Measurements from ENCODE around the gene CHST8.

Gene CHST8

DNA sequence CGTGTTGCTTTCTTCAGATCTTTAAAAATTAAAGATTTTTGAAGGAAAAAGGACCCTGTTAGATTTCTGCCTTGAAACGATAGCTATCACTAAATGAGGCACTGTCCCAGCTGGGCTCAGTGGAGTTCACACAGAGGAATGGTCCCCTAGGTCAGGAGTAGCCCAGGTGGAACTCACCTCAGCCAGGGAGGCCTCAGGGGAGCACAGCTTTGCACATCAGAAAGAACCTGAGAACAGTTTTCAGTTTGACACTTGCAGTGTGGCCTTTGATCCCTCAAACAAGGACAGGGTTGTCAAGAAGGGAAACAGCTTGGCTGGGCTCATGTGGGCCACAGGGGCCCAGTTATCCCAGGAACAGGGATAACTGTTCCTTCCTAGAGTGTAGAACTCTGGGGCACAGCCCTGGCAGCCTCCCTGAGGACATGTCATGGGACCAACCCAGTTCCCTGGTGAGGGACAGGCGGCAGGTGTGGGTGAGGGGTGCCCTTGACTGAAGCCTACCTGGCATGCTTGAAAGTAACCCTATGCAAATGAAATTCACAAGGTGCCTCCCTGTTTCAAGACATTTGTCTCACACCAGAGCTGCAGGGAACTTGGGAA lies 59.4 kb downstream of the CHST8 start:
- Histone ChIP-seq H3K27me3 (ENCODE audit: insufficient read depth, low read length) (no peaks in the 10 kb centered on the region), H4K12ac (ENCODE audit: low read depth, low read length) (no peak overlapping the region), H3K79me1 (ENCODE audit: low read length) (no peaks in the 10 kb centered on the region), H3K4me1 (ENCODE audit: control insufficient read depth in 1 of 2, insufficient read depth in 2 of 2, low read length in 2 of 2) (no peaks in the 10 kb centered on the region), H3K9me3 (ENCODE audit: insufficient read depth, low read depth, low read length) (no peaks in the 10 kb centered on the region), H3K14ac (ENCODE audit: low read length) (no peak overlapping the region), H3K9ac (ENCODE audit: low read length) (no peak overlapping the region), H3K18ac (ENCODE audit: low read length) (no peak overlapping the region), H2BK12ac (ENCODE audit: low read length) (no peak overlapping the region), H3K4me3 (ENCODE audit: low read depth, low read length) (no peak overlapping the region), H3K27ac (ENCODE audit: low read depth, low read length) (no peak overlapping the region), H3K79me2 (ENCODE audit: control insufficient read depth, insufficient read depth, low read length, poor library complexity) (no peaks in the 10 kb centered on the region), H2AFZ (ENCODE audit: insufficient read depth, low read length, poor library complexity) (no peak overlapping the region), H3K36me3 (ENCODE audit: control insufficient read depth in 1 of 2, insufficient read depth in 2 of 2, low read length in 2 of 2) (no peaks in the 10 kb centered on the region), H2BK120ac (ENCODE audit: insufficient read depth, low read length, poor library complexity) (no peak overlapping the region), H4K91ac (ENCODE audit: low read depth, low read length) (no peak overlapping the region), H3K23ac (ENCODE audit: low read length) (no peak overlapping the region), H2AK5ac (ENCODE audit: low read length) (no peak overlapping the region), H4K8ac (ENCODE audit: low read depth, low read length) (no peak overlapping the region), H3K4me2 (ENCODE audit: low read length) (no peak overlapping the region), H2BK5ac (ENCODE audit: low read depth, low read length, poor library complexity) (no peak overlapping the region), H3K4ac (ENCODE audit: low read depth, low read length) (no peak overlapping the region)
- no peak for DNase-seq
- WGBS (ENCODE audit: extremely low coverage, insufficient coverage, insufficient read length), result no CpG with 5 or more reads among the region's 3 CpGs

DNA sequence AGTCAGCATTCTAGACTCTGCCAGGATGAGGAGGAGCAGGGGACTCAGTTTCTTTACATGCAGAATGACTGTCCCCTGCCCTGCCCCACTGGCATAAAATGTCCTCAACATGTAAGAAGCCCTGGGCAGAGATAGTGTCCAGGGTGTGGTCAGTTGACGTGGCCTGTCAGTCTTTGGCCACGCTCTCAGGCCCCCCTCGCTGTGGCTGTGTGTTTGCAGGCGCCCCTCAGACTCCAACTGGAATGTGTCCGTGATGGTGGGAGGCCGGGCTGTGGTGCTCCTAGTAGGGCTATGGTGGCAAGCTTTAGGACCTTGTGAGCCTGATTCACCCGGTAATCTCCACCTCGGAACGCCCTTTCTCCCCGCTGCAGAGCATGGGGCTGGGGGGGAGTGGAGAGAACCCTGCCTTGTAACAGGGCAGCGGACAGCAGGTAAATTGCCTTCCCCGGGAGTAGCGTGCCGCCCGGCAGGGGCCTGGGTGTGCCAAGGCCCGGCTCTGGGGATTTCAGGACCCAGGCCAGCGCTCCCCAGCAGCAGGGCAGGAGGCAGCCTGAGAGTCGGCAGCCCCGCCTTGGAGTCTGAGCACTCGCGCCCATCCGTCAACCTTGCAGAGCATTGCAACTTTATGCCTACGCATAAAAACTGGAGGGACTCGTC lies 62.3 kb downstream of the CHST8 start:
- Histone ChIP-seq H3K27ac (ENCODE audit: low read depth, low read length) (no peak overlapping the region), H3K9me3 (ENCODE audit: insufficient read depth, low read depth, low read length) (no peaks in the 10 kb centered on the region), H3K79me2 (ENCODE audit: control insufficient read depth, insufficient read depth, low read length, poor library complexity) (no peaks in the 10 kb centered on the region), H3K27me3 (ENCODE audit: insufficient read depth, low read length) (no peaks in the 10 kb centered on the region), H3K14ac (ENCODE audit: low read length) (no peak overlapping the region), H2AK5ac (ENCODE audit: low read length) (no peak overlapping the region), H3K23ac (ENCODE audit: low read length) (no peak overlapping the region), H3K79me1 (ENCODE audit: low read length) (no peaks in the 10 kb centered on the region), H3K4me3 (ENCODE audit: low read depth, low read length) (no peak overlapping the region), H3K36me3 (ENCODE audit: control insufficient read depth in 1 of 2, insufficient read depth in 2 of 2, low read length in 2 of 2) (no peaks in the 10 kb centered on the region), H3K4me1 (ENCODE audit: control insufficient read depth in 1 of 2, insufficient read depth in 2 of 2, low read length in 2 of 2) (peaks cover 3 to 4% of the 10 kb centered on the region in 2 experiments), H4K12ac (ENCODE audit: low read depth, low read length) (no peak overlapping the region), H2AFZ (ENCODE audit: insufficient read depth, low read length, poor library complexity) (no peak overlapping the region), H2BK12ac (ENCODE audit: low read length) (no peak overlapping the region), H2BK5ac (ENCODE audit: low read depth, low read length, poor library complexity) (no peak overlapping the region), H3K9ac (ENCODE audit: low read length) (no peak overlapping the region), H4K8ac (ENCODE audit: low read depth, low read length) (no peak overlapping the region), H3K4me2 (ENCODE audit: low read length) (no peak overlapping the region), H2BK120ac (ENCODE audit: insufficient read depth, low read length, poor library complexity) (no peak overlapping the region), H3K4ac (ENCODE audit: low read depth, low read length) (no peak overlapping the region), H3K18ac (ENCODE audit: low read length) (no peak overlapping the region), H4K91ac (ENCODE audit: low read depth, low read length) (no peak overlapping the region)
- WGBS (ENCODE audit: extremely low coverage, insufficient coverage, insufficient read length), result no CpG with 5 or more reads among the region's 24 CpGs
- DNase-seq, result peak; percentile 11 to 55

GRCh38 chr19:33684538-33685232 lies 62.9 kb downstream of the CHST8 start:
- Histone ChIP-seq H3K79me2 (ENCODE audit: control insufficient read depth, insufficient read depth, low read length, poor library complexity) (no peaks in the 10 kb centered on the region), H3K9ac (ENCODE audit: low read length) (no peak overlapping the region), H3K9me3 (ENCODE audit: insufficient read depth, low read depth, low read length) (no peaks in the 10 kb centered on the region), H3K4me2 (ENCODE audit: low read length) (no peak overlapping the region), H2BK12ac (ENCODE audit: low read length) (no peak overlapping the region), H3K36me3 (ENCODE audit: control insufficient read depth in 1 of 2, insufficient read depth in 2 of 2, low read length in 2 of 2) (no peaks in the 10 kb centered on the region), H2AFZ (ENCODE audit: insufficient read depth, low read length, poor library complexity) (no peak overlapping the region), H3K4me1 (ENCODE audit: control insufficient read depth in 1 of 2, insufficient read depth in 2 of 2, low read length in 2 of 2) (peaks cover 3 to 4% of the 10 kb centered on the region in 2 experiments), H3K14ac (ENCODE audit: low read length) (no peak overlapping the region), H3K23ac (ENCODE audit: low read length) (no peak overlapping the region), H3K27ac (ENCODE audit: low read depth, low read length) (no peak overlapping the region), H4K12ac (ENCODE audit: low read depth, low read length) (no peak overlapping the region), H3K79me1 (ENCODE audit: low read length) (no peaks in the 10 kb centered on the region), H3K18ac (ENCODE audit: low read length) (no peak overlapping the region), H4K91ac (ENCODE audit: low read depth, low read length) (no peak overlapping the region), H2BK5ac (ENCODE audit: low read depth, low read length, poor library complexity) (no peak overlapping the region), H2AK5ac (ENCODE audit: low read length) (no peak overlapping the region), H3K4me3 (ENCODE audit: low read depth, low read length) (no peak overlapping the region), H3K27me3 (ENCODE audit: insufficient read depth, low read length) (no peaks in the 10 kb centered on the region), H3K4ac (ENCODE audit: low read depth, low read length) (no peak overlapping the region), H2BK120ac (ENCODE audit: insufficient read depth, low read length, poor library complexity) (no peak overlapping the region), H4K8ac (ENCODE audit: low read depth, low read length) (no peak overlapping the region)
- DNase-seq, result no peak
- WGBS (ENCODE audit: extremely low coverage, insufficient coverage, insufficient read length), result no CpG with 5 or more reads among the region's 42 CpGs

DNA sequence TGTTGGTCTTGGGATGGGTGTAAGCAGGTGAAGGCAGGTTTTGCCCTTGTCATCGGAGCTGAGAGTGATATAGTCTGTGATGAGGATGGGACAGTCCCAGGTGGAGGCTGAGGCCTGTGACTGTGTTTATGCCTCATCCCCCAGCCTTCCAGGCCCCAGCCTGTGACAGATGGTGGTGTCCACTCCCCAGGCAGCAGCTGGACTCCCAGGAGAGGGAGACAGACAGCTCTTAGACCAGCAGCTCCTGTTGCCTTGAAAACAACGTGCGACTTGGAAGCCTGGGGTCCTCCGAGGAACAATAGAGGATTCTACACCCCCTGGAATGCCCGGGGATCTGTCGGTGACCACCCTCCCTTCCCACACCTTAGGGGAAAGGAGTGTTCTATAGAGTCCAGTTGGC lies 63.8 kb downstream of the CHST8 start:
- no peak overlapping the region for H2AK5ac ChIP-seq (ENCODE audit: low read length)
- H3K18ac ChIP-seq (ENCODE audit: low read length), result no peak overlapping the region
- no peak overlapping the region for H3K23ac ChIP-seq (ENCODE audit: low read length)
- no peak overlapping the region for H2AFZ ChIP-seq (ENCODE audit: insufficient read depth, low read length, poor library complexity)
- no peak overlapping the region for H2BK12ac ChIP-seq (ENCODE audit: low read length)
- H4K8ac ChIP-seq (ENCODE audit: low read depth, low read length), result no peak overlapping the region
- no peak overlapping the region for H3K4me3 ChIP-seq (ENCODE audit: low read depth, low read length)
- H3K4me1 ChIP-seq (ENCODE audit: control insufficient read depth in 1 of 2, insufficient read depth in 2 of 2, low read length in 2 of 2), result peaks cover 3 to 4% of the 10 kb centered on the region in 2 experiments
- H4K12ac ChIP-seq (ENCODE audit: low read depth, low read length), result no peak overlapping the region
- H3K14ac ChIP-seq (ENCODE audit: low read length), result no peak overlapping the region
- no peak overlapping the region for H2BK120ac ChIP-seq (ENCODE audit: insufficient read depth, low read length, poor library complexity)
- H3K4ac ChIP-seq (ENCODE audit: low read depth, low read length), result no peak overlapping the region
- H2BK5ac ChIP-seq (ENCODE audit: low read depth, low read length, poor library complexity), result no peak overlapping the region
- no peak overlapping the region for H3K27ac ChIP-seq (ENCODE audit: low read depth, low read length)
- no peaks in the 10 kb centered on the region for H3K79me1 ChIP-seq (ENCODE audit: low read length)
- WGBS (ENCODE audit: extremely low coverage, insufficient coverage, insufficient read length), result no CpG with 5 or more reads among the region's 6 CpGs
- no peak for DNase-seq
- peak overlapping the region; percentile 30 for H3K9ac ChIP-seq (ENCODE audit: low read length)
- no peak overlapping the region for H3K4me2 ChIP-seq (ENCODE audit: low read length)
- no peaks in the 10 kb centered on the region for H3K9me3 ChIP-seq (ENCODE audit: insufficient read depth, low read depth, low read length)
- H3K79me2 ChIP-seq (ENCODE audit: control insufficient read depth, insufficient read depth, low read length, poor library complexity), result no peaks in the 10 kb centered on the region
- H4K91ac ChIP-seq (ENCODE audit: low read depth, low read length), result no peak overlapping the region
- no peaks in the 10 kb centered on the region for H3K36me3 ChIP-seq (ENCODE audit: control insufficient read depth in 1 of 2, insufficient read depth in 2 of 2, low read length in 2 of 2)
- H3K27me3 ChIP-seq (ENCODE audit: insufficient read depth, low read length), result no peaks in the 10 kb centered on the region

Data from trophoblast cell (in vitro differentiated cells and primary cell).